CD4-positive, alpha-beta T cell treated with Interleukin-6 at 100 ng/mL for 8 hours (primary cell): ENCODE data around the gene FAM135A.
"Not testable (repeated sequence)": the region's sequence is repeated elsewhere in the genome, so short reads cannot be mapped to it uniquely, and the experiment has no call there.

Experiments used
- DNase-seq: peaks from one replicate; pipeline ENCODE4 v3.0.0-alpha.2; 2020; ENCODE audit warnings: mixed read lengths, low spot score

FAM135A gene

DNA sequence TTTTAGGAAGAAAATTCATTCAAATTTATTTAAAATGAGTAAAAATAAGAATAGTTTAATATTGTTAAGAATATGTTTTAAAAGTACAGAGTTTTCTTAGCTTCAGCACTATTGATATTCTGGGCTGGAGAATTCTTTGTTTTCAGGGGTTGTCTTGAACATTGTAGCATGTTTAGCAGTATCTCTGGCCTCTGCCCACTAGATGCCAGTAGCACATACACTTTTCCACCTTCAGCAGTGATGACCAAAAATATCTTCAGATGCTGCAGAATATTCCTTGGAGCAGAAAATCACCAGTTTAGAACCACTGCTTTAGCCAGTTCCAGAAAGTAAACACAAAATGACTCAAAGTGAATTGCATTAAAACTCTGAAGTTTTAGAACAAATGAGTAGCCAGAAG, 134.0 kb downstream of the FAM135A start:
- peak; percentile 1 for DNase-seq

DNA sequence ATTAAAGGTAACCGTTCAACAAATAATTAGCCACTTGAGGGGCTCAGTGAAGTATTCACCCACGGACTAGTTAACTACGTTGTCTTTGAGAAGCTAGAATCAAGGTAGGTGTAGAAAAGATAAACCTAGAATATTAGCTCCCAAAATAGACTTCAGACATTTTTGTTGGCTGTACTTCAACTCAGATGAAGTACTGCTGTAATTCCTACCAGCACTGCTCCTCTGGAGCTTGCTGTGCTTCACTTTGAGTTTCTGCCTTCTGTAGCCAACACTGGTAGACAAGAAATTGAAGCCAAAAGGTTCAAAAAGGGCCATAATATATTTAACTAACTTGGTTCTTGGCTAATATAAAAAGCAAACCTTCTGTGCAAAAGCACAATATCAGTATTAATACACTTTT, 134.6 kb downstream of the FAM135A start:
- no peak for DNase-seq

DNA sequence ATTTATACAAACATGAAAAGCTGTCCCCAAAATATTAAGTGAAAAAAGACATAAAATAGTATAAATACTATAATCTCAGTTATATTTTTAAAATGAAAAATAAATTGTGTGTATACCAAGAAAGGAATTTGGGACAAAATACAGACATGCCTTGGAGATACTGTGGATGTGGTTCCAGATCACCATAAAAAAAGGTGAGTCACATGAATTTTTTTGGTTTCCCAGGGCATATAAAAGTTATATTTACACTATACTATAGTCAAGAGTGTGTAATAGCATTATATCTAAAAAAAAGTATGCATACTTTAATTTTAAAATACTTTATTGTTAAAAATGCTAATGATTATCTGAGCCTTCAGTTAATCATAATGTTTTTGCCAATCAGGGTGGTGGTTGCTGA, 136.0 kb downstream of the FAM135A start:
- no peak for DNase-seq

DNA sequence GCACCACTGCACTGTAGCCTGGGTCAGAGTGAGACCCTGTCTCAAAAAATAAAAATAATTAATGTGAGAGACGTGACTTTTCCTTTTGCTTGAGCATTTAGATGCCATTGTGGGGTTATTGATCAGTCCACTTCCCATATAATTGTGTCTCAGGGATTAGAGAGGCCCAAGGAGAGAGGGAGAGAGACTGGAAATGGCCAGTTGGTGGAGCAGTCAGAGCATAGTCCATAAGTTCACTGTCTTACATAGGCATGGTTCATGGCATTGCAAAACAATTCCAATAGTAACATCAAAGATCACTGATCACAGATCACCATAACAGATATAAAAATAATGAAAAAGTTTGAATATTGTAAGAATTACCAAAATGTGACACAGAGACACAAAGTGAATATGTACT, 138.3 kb downstream of the FAM135A start:
- DNase-seq: no peak

DNA sequence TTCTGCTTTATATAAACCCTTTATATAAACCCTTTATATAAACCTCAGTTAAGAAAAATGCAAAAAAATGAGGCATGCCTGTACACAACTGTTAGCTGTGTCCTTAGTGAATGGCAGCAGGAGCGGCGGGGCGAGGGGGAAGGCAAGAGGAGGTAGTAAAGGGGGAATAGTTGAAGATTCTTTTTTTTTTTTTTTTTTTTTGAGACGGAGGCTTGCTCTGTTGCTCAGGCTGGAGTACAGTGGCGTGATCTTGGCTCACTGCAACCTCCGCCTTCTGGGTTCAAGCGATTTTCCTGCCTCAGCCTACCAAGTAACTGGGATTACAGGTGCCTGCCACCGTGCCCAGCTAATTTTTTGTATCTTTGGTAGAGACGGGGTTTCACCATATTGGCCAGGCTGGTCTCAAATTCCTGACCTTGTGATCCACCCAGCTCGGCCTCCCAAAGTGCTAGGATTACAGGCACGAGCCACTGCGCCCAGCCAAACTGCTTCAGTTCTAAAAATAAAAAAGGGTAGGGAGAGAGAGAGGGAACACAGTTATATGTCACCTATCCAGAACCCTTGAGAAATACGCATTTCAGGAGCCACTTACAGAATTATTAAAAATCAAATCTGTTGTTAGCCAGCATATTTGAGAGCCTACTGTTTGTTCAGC, 139.1 kb downstream of the FAM135A start:
- not testable (repeated sequence) for DNase-seq

DNA sequence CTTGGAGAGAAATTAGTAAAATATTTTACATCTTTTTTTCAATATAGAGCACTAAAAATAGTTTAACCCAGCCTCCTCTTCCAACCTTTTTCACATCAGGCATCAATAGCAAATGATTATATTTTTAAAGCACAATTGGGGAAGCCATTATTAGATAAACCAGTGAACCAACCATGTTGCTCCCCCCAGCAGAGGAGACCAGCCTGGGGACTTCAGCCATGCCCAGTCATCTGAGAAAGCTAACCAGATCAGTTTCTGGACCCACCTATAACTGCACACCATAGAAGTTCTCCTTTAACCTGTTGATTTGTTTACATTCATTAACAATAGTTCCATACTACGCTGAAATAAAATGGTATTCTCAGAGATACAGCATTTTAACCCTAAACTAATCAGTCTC, 139.7 kb downstream of the FAM135A start:
- DNase-seq: no peak

DNA sequence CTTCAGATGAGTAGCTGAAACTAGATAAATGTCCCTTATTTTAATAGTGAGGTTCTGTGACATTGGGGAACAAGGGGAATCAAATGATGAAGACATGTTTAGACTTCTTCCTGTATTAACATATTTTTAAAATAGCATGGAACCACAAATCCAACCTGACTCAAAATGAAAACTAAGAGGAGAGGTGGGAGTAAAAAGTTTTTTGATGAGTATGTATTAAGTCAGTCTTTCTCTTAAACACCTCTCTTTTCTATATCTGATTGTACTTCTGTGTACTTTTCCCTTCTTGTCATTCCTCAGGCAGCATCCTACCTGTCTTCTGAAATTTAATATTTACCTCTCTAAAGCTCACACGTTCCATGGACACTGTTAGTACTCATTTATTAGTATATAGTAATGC, 144.7 kb downstream of the FAM135A start:
- DNase-seq: no peak

DNA sequence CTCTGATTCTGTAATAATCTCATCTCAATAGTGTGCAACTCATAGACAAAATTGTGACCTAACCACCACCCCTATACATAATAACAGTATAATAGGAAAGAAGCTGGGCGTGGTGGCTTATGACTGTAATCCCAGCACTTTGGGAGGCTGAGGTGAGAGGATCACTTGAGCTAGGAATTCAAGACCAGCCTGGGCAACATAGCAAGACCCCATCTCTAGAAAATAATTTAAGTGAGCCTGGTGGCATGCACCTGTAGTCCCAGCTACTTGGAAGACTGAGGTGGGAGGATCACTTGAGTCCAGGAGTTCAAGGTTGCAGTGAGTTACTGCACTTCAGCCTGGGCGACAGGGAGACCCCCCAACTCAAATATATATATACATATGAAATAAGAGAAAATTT, 149.1 kb downstream of the FAM135A start:
- not testable (repeated sequence) for DNase-seq

DNA sequence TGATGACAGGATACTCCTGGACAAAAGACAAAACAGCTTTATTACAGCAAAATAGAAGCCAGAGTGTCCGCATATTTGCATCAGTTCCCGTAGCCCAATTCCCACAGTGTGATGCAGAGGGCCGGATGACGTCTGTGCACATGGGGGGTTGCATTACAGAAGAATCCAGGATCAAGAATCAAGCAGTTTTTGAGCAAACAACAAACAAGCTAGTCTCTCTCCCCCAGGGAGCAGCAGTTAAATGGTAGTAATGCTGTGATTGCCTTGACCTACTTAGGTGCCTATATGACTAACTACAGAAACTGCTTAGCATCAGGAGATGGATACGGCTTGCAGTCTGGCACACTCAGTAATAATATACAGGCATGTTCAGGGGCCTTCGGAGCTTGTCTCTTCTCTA, 150.2 kb downstream of the FAM135A start:
- no peak for DNase-seq

DNA sequence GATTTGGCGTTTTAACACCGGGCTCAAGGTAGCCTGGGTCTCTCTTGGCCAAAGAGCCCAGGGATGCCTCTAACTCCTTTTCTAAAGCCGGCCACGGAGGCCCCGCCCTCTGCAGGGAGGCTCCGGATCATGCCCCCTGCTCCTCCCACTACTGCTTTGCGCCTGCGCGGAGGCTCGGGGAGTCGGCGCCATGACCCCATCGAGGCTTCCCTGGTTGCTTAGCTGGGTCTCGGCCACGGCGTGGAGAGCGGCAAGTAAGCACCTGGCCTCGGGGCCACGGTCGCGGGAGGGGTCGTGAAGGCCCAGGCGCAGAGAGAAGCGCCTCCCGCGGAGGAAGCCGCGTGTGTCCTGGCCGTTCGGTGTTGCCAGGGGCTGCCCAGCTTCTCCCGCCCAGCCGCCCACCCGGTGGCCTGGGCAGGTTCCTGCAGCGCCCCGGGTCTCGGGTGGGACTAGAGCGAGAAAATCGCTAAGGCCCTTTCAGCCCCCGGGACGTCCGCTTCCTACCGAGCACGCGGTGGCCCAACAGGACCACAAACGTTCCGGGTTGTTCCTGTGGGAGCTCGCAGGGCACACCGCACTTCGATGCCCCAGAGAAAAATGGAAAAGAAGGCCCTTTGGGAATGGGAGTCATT, 153.6 kb downstream of the FAM135A start, which contains the start of gene SDHAF4:
TSS of gene SDHAF4 (plus strand) at position 180 of the 632 bp plus-strand sequence. CDS start at position 191, 11 bp downstream.
- DNase-seq: peak; percentile 93

DNA sequence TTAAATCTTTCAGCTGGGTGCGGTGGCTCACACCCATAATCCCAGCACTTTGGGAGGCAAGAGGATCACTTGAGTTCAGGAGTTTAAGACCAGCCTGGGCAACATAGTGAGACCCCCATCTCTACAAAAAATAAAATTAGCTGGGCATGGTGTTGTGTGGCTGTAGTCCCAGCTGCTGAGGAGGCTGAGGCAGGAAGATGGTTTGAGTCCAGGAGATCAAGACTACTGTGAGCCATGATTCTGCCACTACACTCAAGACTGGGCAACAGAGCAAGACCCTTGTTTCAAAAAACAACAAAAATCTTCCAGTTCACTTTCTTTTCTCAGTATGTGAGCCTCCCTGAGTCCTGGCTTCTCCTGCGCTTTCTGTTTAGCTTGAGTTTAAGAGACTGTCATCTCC, 161.3 kb downstream of the FAM135A start:
- DNase-seq: no peak

DNA sequence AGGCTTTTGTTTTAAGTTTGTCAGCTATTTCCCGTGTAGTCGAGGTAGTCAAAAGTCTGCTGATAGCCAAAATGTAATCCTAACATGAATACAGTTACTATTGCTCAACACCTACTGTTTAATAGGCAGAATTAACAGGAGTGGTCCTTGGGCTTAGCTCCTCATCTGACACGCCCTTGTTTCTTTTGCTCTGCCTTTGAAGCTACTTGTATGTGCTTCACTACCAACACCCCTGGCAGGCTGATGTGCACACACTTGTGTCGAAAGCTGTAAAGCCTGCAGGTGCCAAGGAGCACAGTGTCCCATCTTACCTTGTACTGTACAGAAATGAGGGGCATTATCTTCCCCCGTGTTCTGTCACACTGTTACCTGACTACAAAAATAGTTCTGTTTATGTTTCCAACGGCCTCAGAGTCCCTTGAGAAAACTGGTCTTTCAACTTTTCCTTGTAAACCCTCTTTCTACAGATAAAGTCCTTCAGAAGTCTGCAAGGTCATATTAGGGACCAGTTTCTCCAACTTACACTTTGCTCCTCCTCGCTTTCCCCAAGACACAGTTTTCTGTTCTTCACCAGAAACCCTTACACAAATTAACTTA, 162.7 kb downstream of the FAM135A start:
- DNase-seq: no peak

DNA sequence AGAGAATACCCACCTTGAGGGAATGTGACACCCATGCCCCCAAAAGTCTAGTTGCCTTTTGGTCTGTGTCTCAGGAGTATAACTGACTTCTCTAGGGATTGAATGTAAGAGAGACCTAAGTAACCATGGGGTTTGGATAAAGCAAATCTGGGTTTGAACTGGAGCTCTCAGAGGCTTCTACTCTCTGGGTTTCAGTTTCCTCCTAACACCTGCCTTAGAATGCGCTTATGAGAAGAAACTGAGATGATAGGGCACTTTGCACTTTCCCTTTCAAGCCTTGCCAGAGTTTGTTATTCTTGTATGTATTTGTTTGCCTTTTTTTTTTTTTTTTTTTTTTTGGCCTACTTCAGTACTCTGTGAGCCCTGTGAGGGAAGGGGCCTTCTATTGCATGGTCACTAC, 172.8 kb downstream of the FAM135A start:
- no peak for DNase-seq

DNA sequence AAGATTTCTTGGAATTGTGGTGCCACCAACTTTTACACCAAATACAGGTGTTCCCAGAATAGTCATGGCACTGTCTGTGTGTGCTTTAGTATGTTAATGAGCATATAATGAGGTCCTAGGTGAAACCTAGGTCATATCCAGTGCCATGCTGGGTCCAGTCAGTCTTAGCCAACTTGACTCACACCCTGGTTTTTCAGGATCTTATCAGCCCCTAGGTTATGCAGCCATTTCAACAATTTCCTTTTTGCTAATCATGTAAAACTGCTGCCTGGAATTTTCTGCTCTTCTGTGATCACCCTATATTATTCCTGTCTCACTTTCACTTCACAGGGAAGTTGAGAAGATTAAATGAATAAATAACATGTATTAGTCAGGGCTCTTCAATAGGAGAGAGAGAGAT, 177.1 kb downstream of the FAM135A start:
- DNase-seq: no peak

DNA sequence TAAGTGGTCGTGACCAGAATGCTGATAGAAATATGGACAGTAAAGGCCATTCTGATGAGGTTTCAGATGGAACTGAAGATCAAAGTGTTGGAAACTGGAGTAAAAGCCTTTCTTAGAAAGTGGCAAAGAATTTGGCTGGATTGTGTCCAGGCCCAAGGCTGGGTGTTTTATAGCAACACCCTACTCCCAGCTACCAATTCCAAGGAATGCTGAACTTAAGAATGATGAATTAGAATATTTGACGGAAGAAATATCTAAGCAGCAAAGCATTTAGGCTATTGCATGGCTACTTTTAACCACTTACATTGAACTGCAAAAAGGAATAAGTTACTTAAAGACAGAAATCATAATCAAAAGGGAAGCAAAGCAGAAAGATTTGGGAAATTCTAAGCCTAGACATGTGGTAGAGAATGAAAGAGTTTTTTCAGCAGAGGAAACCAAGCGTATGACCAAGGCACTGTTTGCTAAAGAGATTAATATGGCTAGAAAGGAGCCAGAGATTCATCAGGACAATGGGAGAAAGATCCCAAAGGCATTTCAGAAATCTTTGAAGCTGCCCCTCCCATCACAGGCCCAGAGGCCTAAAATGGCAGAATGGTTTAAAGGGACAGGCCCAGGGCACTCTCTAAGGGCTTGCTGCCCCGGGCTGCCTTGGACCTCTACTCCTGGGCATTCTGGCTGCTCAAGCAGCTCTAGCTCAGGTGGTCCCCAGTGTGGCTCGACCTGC, 179.2 kb downstream of the FAM135A start:
- DNase-seq: no peak

DNA sequence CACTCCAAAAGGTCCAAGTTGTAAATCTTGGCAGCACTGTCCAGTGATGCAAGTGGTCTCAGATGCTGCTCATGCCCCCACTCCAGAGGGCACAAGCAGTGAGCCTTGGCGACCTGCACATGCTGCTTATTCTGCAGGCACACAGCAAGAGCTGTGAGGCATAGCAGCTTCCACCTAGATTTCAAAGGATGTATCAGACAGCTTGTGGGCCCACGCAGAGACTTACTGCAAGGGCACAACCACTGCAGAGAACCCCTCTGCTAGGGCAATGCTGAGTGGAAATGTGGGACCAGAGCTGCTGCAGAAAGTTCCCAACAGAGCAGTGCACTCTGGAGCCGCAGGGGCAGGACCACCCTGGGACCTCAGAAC, 179.8 kb downstream of the FAM135A start:
- no peak for DNase-seq

DNA sequence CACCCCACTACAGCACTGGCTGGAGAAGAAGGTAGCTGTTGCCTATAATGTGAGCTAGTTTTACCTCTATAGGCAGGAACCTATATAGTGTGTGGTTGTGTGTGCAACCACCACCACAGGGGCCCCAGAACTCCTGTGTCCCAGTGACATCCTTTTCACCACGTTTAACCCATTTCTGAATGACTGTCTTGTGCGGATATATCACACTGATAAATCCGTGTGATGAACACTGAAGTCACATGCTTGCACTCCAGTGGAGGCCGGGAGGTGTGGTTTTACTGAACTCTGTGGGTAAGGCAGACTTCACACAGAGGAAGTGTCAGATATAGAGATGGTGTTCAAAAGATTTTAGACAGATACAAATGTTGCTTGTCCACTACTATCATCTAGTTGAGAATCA, 185.9 kb downstream of the FAM135A start:
- DNase-seq: peak; percentile 5

DNA sequence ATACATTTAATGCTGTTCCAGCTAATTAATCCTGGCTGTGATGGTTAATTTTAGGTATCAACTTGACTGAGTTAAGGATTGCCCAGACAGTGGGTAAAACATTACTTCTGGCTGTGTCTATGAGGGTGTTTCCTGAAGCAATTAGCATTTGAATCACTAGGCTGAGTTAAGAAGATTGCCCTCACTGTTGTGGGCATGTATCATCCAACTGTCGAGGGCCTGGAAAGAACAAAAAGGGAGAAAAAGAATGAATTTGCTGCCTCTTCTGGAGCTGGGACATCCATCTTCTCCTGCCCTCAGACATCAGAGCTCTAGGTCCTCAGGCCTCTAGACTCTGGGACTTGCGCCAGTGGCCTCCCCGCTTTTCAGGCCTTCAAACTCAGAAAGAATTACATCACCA, 187.7 kb downstream of the FAM135A start:
- no peak for DNase-seq

DNA sequence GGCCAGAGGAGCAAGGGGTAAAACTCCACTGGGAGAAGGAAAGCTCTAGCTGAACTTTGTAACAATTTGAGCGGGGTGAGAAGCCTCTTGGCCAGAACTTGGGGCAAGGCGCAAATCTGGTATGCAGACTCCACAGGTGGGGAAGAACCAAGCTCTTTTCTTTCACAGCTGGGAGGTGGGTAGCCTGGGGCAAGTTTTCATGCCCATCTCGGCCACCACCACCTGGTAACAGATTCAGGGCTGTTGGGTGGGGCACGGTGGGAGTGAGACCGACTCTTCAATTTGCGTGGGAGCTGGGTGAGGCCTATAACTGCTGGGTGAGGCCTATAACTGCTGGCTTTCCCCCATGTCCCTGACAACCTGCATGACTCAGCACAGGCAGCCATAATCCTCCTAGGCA, 190.9 kb downstream of the FAM135A start:
- DNase-seq: no peak

DNA sequence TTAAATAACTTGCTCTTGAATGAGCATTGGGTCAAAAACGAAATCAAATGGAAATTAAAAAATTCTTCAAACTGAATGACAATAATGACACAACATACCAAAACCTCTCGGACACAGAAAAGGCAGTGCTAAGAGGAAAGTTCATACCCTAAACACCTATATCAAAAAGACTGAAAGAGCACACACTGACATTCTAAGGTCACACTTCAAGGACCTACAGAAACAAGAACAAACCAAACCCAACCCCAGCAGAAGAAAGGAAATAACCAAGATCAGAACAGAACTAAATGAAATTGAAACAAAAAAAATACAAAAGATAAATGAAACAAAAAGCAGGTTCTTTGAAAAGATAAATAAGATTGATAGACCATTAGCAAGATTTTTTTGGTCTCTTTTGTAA, 194.1 kb downstream of the FAM135A start:
- not testable (repeated sequence) for DNase-seq

DNA sequence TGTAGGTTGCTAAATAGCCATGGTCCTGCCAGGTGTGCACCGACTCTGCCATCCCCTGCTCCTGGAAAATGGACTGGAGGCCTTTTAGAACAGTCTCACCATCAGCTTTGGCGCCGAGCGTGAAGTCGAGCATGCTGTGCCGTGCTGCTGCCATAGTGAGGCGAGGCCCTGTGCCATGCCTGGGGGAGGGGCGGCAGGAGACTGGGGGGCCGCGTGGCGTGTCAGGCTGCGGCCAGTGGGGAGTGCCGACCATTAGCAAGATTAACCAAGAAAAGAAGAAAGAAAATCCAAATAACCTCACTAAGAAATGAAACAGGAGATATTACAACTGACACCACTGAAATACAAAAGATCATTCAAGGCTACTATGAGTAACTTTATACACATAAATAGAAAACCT, 195.9 kb downstream of the FAM135A start:
- DNase-seq: not testable (repeated sequence)
